SK-N-MC (cell line): ENCODE results near the gene C1QL1.

ENCODE experiments used
- DNase-seq: peaks from one replicate; pipeline ENCODE4 v3.0.0-alpha.2; 2011; ENCODE audit warnings: low read depth, low spot score
- H3K27ac ChIP-seq: fragments of 200-600 bp; sonication (generic); 2 replicates; pipeline ENCODE4 v1.5.1; 2016; ENCODE audit warnings: mixed run types
- H3K36me3 ChIP-seq: fragments of 200-600 bp; sonication (generic); 2 replicates; pipeline ENCODE4 v1.6.1; 2017; ENCODE audit warnings: antibody characterized with exemption, low read length, mixed read lengths; ENCODE audit not compliant: insufficient read depth
- H3K4me3 ChIP-seq: fragments of 200-600 bp; sonication (generic); 2 replicates; pipeline ENCODE4 v1.5.1; 2016
- H3K9ac ChIP-seq: fragments of 200-600 bp; sonication (generic); 2 replicates; pipeline ENCODE4 v1.8.0; 2017; ENCODE audit warnings: mixed run types, mixed read lengths; ENCODE audit not compliant: insufficient read length
- H3K9me3 ChIP-seq: fragments of 200-600 bp; sonication (generic); 2 replicates; pipeline ENCODE4 v1.6.1; 2017; ENCODE audit warnings: low read depth, mild to moderate bottlenecking, antibody characterized with exemption, low read length, moderate library complexity, mixed read lengths
- EZH2 ChIP-seq: fragments of 200-600 bp; sonication (generic); IDR thresholded peaks from one replicate; pipeline ENCODE4 v1.6.1; 2017; ENCODE audit warnings: antibody characterized with exemption
- FOXP2 ChIP-seq: optimal IDR thresholded peaks from 2 replicates; pipeline ENCODE3; 2011; ENCODE audit warnings: mild to moderate bottlenecking, moderate library complexity; ENCODE audit not compliant: insufficient read depth; ENCODE audit errors: extremely low read length, control extremely low read depth
- POLR2AphosphoS5 ChIP-seq: IDR thresholded peaks from 2 replicates; pipeline ENCODE4 v1.6.1; 2012; ENCODE audit warnings: mild to moderate bottlenecking, low read depth, low read length, borderline replicate concordance

Gene C1QL1

GRCh38 chr17:44978807-44979206 is 10.7 kb upstream of the C1QL1 start:
- H3K4me3 ChIP-seq, result no peak overlapping the region
- no peaks in the 10 kb centered on the region for H3K9me3 ChIP-seq
- H3K27ac ChIP-seq, result no peak overlapping the region
- no peak overlapping the region for H3K9ac ChIP-seq
- no peaks in the 10 kb centered on the region for H3K36me3 ChIP-seq
- no peak for DNase-seq
- TF ChIP-seq POLR2AphosphoS5 (no peak), FOXP2 (no peak), EZH2 (no peak)

- H3K9ac ChIP-seq, result no peak overlapping the region
- no peak for DNase-seq
- no peak overlapping the region for H3K27ac ChIP-seq
Measured at GRCh38 chr17:44977814-44978550, 9.9 kb upstream of the C1QL1 start.

GRCh38 chr17:44977065-44977464 is 9.0 kb upstream of the C1QL1 start:
- Histone ChIP-seq H3K27ac (no peak overlapping the region), H3K9me3 (no peaks in the 10 kb centered on the region), H3K4me3 (no peak overlapping the region), H3K9ac (no peak overlapping the region), H3K36me3 (no peaks in the 10 kb centered on the region)
- no peak for DNase-seq
- no peak for TF ChIP-seq EZH2
- TF ChIP-seq FOXP2, result no peak
- no peak for TF ChIP-seq POLR2AphosphoS5

More at GRCh38 chr17:44977814-44978550, 9.9 kb upstream of the C1QL1 start:
- Histone ChIP-seq H3K4me3 (no peak overlapping the region), H3K9me3 (no peaks in the 10 kb centered on the region), H3K36me3 (no peaks in the 10 kb centered on the region)
- TF ChIP-seq EZH2 (no peak), FOXP2 (no peak), POLR2AphosphoS5 (no peak)

GRCh38 chr17:44976206-44976605 is 8.1 kb upstream of the C1QL1 start:
- Histone ChIP-seq H3K4me3 (no peak overlapping the region), H3K27ac (no peak overlapping the region), H3K36me3 (no peaks in the 10 kb centered on the region), H3K9ac (no peak overlapping the region), H3K9me3 (no peaks in the 10 kb centered on the region)
- DNase-seq, result no peak
- TF ChIP-seq FOXP2, result no peak
- no peak for TF ChIP-seq POLR2AphosphoS5
- no peak for TF ChIP-seq EZH2

- H3K4me3 ChIP-seq, result no peak overlapping the region
- TF ChIP-seq EZH2 (no peak), FOXP2 (no peak), POLR2AphosphoS5 (no peak)
- no peak for DNase-seq
- no peaks in the 10 kb centered on the region for H3K36me3 ChIP-seq
- no peak overlapping the region for H3K27ac ChIP-seq
- H3K9ac ChIP-seq, result no peak overlapping the region
- H3K9me3 ChIP-seq, result no peaks in the 10 kb centered on the region
Measured at GRCh38 chr17:44972953-44973352, 4.8 kb upstream of the C1QL1 start.

GRCh38 chr17:44971776-44972483 is 3.8 kb upstream of the C1QL1 start:
- no peak overlapping the region for H3K9ac ChIP-seq
- no peak overlapping the region for H3K27ac ChIP-seq
- no peak for DNase-seq
- H3K9me3 ChIP-seq, result no peaks in the 10 kb centered on the region
- TF ChIP-seq POLR2AphosphoS5, result no peak
- TF ChIP-seq FOXP2, result no peak
- no peak for TF ChIP-seq EZH2
- H3K36me3 ChIP-seq, result no peaks in the 10 kb centered on the region
- no peak overlapping the region for H3K4me3 ChIP-seq

- Histone ChIP-seq H3K27ac (peak overlapping the region; percentile 17; the same call in 1 of the 2 replicates), H3K9me3 (no peaks in the 10 kb centered on the region), H3K9ac (peak overlapping the region; percentile 24), H3K36me3 (no peaks in the 10 kb centered on the region), H3K4me3 (peak overlapping the region; percentile 78)
- DNase-seq, result no peak
- TF ChIP-seq POLR2AphosphoS5 (peak; percentile 59; the same call in 1 of the 2 replicates), EZH2 (no peak), FOXP2 (no peak)
Measured at GRCh38 chr17:44970136-44970741, 2.1 kb upstream of the C1QL1 start.

GRCh38 chr17:44969144-44969780 is 1.2 kb upstream of the C1QL1 start:
- H3K27ac ChIP-seq, result no peak overlapping the region
- no peaks in the 10 kb centered on the region for H3K36me3 ChIP-seq
- no peaks in the 10 kb centered on the region for H3K9me3 ChIP-seq
- no peak for DNase-seq
- H3K9ac ChIP-seq, result no peak overlapping the region
- no peak for TF ChIP-seq EZH2
- peak overlapping the region; percentile 79 for H3K4me3 ChIP-seq
